Measurements from ENCODE around the gene ARHGAP26. TPM values are rescaled to one million over a fixed set of nuclear protein-coding genes. Genes with fewer than 3 reads are reported as not detected.

ARHGAP26 gene
- total and polyA plus RNA-seq, 4 donors = 1.8 to 16.7 (median 4.1) TPM

- no peak for TF ChIP-seq JUND (IDR thresholded peaks at IDR 0.05)
- no peak for TF ChIP-seq FOXA1 (IDR thresholded peaks at IDR 0.05)
- TF ChIP-seq HNF4G (IDR thresholded peaks at IDR 0.05) = no peak
- no peak for TF ChIP-seq FOXA2 (IDR thresholded peaks at IDR 0.05)
- TF ChIP-seq, protein P1, sequence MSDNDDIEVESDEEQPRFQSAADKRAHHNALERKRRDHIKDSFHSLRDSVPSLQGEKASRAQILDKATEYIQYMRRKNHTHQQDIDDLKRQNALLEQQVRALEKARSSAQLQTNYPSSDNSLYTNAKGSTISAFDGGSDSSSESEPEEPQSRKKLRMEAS (IDR thresholded peaks at IDR 0.05) = no peak
- TF ChIP-seq RAD21 (IDR thresholded peaks at IDR 0.05) = no peak
- no peak for TF ChIP-seq ZBTB33 (IDR thresholded peaks at IDR 0.05)
- no peak for TF ChIP-seq YY1 (IDR thresholded peaks at IDR 0.05)
- TF ChIP-seq EGR1 (IDR thresholded peaks at IDR 0.05; ENCODE audit: low read depth in 2 of 2) = no peak
- Histone ChIP-seq H3K9me3 (ENCODE audit: control insufficient read depth in 4 of 4, low read length in 3 of 4) (no peaks in the 10 kb centered on the region), H3K9ac (ENCODE audit: low read depth in 1 of 2, low read length in 2 of 2) (no peak overlapping the region), H3K4me1 (ENCODE audit: control insufficient read depth in 4 of 4, insufficient read depth in 4 of 4, low read length in 3 of 4) (peaks cover 5 to 16% (median 9%) of the 10 kb centered on the region in 4 donors), H3K4me3 (ENCODE audit: low read depth in 1 of 3, low read length in 3 of 3) (no peak overlapping the region), H3K27me3 (ENCODE audit: control insufficient read depth in 4 of 4, insufficient read depth in 4 of 4, low read length in 3 of 4) (no peaks in the 10 kb centered on the region), H3K36me3 (ENCODE audit: control insufficient read depth in 4 of 4, insufficient read depth in 3 of 4, low read depth in 1 of 4, low read length in 3 of 4) (no peaks in the 10 kb centered on the region), H3K27ac (ENCODE audit: low read depth in 1 of 2, low read length in 2 of 2) (no peak overlapping the region)
- 99% methylated on average over 1 of the region's 1 CpG for WGBS
- DNase-seq (ENCODE audit: low spot score) = no peak
Observed at GRCh38 chr5:143199161-143199560, 429.0 kb downstream of the ARHGAP26 start.

- Histone ChIP-seq H3K4me3 (ENCODE audit: low read depth in 1 of 3, low read length in 3 of 3) (no peak overlapping the region), H3K36me3 (ENCODE audit: control insufficient read depth in 4 of 4, insufficient read depth in 3 of 4, low read depth in 1 of 4, low read length in 3 of 4) (no peaks in the 10 kb centered on the region), H3K4me1 (ENCODE audit: control insufficient read depth in 4 of 4, insufficient read depth in 4 of 4, low read length in 3 of 4) (peaks cover 5 to 16% (median 9%) of the 10 kb centered on the region in 4 donors), H3K9ac (ENCODE audit: low read depth in 1 of 2, low read length in 2 of 2) (no peak overlapping the region), H3K27ac (ENCODE audit: low read depth in 1 of 2, low read length in 2 of 2) (no peak overlapping the region), H3K27me3 (ENCODE audit: control insufficient read depth in 4 of 4, insufficient read depth in 4 of 4, low read length in 3 of 4) (no peaks in the 10 kb centered on the region), H3K9me3 (ENCODE audit: control insufficient read depth in 4 of 4, low read length in 3 of 4) (no peaks in the 10 kb centered on the region)
- 32% methylated on average over 2 of the region's 2 CpGs for WGBS
- TF ChIP-seq RXRA (IDR thresholded peaks at IDR 0.05) (peak in 1 of 2 donors; percentile 47), RAD21 (IDR thresholded peaks at IDR 0.05) (peak in 1 of 2 donors; percentile 37), CTCF (IDR thresholded peaks at IDR 0.05; ENCODE audit: low read depth, low read length, missing input control) (no peak), SP1 (IDR thresholded peaks at IDR 0.05) (peak; percentile 29), JUND (IDR thresholded peaks at IDR 0.05) (no peak), YY1 (IDR thresholded peaks at IDR 0.05) (peak; percentile 32), HNF4A (conservative IDR thresholded peaks at IDR 0.05) (peak; percentile 38 to 40)
- TF ChIP-seq, protein P1 (IDR thresholded peaks at IDR 0.05) = peak; percentile 65
- DNase-seq (ENCODE audit: low spot score) = no peak
Observed at GRCh38 chr5:143199843-143200242, 429.7 kb downstream of the ARHGAP26 start.

GRCh38 chr5:143200781-143201398 lies 430.7 kb downstream of the ARHGAP26 start:
- Histone ChIP-seq H3K9me3 (ENCODE audit: control insufficient read depth in 4 of 4, low read length in 3 of 4) (no peaks in the 10 kb centered on the region), H3K9ac (ENCODE audit: low read depth in 1 of 2, low read length in 2 of 2) (no peak overlapping the region), H3K4me1 (ENCODE audit: control insufficient read depth in 4 of 4, insufficient read depth in 4 of 4, low read length in 3 of 4) (peaks cover 2 to 9% (median 5%) of the 10 kb centered on the region in 4 donors), H3K36me3 (ENCODE audit: control insufficient read depth in 4 of 4, insufficient read depth in 3 of 4, low read depth in 1 of 4, low read length in 3 of 4) (no peaks in the 10 kb centered on the region), H3K27me3 (ENCODE audit: control insufficient read depth in 4 of 4, insufficient read depth in 4 of 4, low read length in 3 of 4) (no peaks in the 10 kb centered on the region), H3K27ac (ENCODE audit: low read depth in 1 of 2, low read length in 2 of 2) (no peak overlapping the region), H3K4me3 (ENCODE audit: low read depth in 1 of 3, low read length in 3 of 3) (no peak overlapping the region)
- 35% methylated on average over 1 of the region's 1 CpG for WGBS
- peak in 1 of 2 donors; percentile 49 for TF ChIP-seq JUND (IDR thresholded peaks at IDR 0.05)
- no peak for TF ChIP-seq SP1 (IDR thresholded peaks at IDR 0.05)
- no peak for TF ChIP-seq GABPA (IDR thresholded peaks at IDR 0.05 in 1 of 2, conservative IDR thresholded peaks at IDR 0.05 in 1 of 2)
- TF ChIP-seq RXRA (IDR thresholded peaks at IDR 0.05) = peak in 1 of 2 donors; percentile 35
- peak; percentile 16 to 17 for TF ChIP-seq RAD21 (IDR thresholded peaks at IDR 0.05)
- peak; percentile 18 for TF ChIP-seq YY1 (IDR thresholded peaks at IDR 0.05)
- no peak for TF ChIP-seq TAF1 (conservative IDR thresholded peaks at IDR 0.05)
- TF ChIP-seq FOXA1 (IDR thresholded peaks at IDR 0.05) = no peak
- DNase-seq (ENCODE audit: low spot score) = no peak

Data from liver (tissue), 9 donors.